K562 (cell line): ENCODE data around the gene MT1M. TPM values are rescaled to one million over a fixed set of nuclear protein-coding genes. Genes with fewer than 3 reads are reported as not detected.

Experiments used
- ATAC-seq: fragments of 200-7000 bp; cut with Tn5 transposase; 3 replicates; pipeline ENCODE4 v1.9.1; 2020; ENCODE audit warnings: moderate library complexity
- BruUV-seq: library from RNA; stranded (reverse); fragments of 400-500 nt; replicated peaks from 2 replicates; lab custom pipeline; 2021; lab: Mats Ljungman, UMichigan
- CTCF ChIA-PET: fragments of 300-600 bp; formaldehyde crosslinking; extraction: SDS; loops from one replicate; lab custom pipeline; 2021; ENCODE audit warnings: low intra/inter-chr PET ratio; lab: Yijun Ruan, JAX
- POLR2A ChIA-PET: fragments of 300-600, 350-650 bp; sonication (Branson Sonifier 250); formaldehyde crosslinking; extraction: SDS; loops from one replicate; lab custom pipeline; 2021; ENCODE audit warnings: antibody characterized with exemption, inconsistent platforms; lab: Yijun Ruan, JAX
- DNase-seq, 4 experiments: peaks; one replicate each; pipeline versions ENCODE4 v3.0.0 to v3.0.0-alpha.2; 2011 to 2018; ENCODE audit warnings: low spot score in 3 of 4, mixed read lengths in 3 of 4; ENCODE audit errors: extremely low read depth in 1 of 4
- FAIRE-seq: peaks from 2 replicates; lab custom pipeline; 2011; peaks lifted over from hg19 to GRCh38; lab: Jason Lieb, UNC
- H2AFZ ChIP-seq: 2 replicates; pipeline ENCODE4 v1.6.0; 2011; ENCODE audit warnings: low read depth, low read length, control low read depth, inconsistent platforms
- H3K27ac ChIP-seq: fragments of 200-600 bp; 3 replicates; pipeline ENCODE4 v1.8.0; 2011; ENCODE audit warnings: low read depth, mild to moderate bottlenecking, control low read depth, inconsistent platforms, low read length, moderate library complexity, mixed read lengths; ENCODE audit errors: extremely low read depth
- H3K27me3 ChIP-seq, 2 experiments: fragments of 300-600 bp in 1 of 2; 2 replicates in 1 of 2; 3 replicates in 1 of 2; pipeline versions ENCODE4 v1.6.0 to v1.8.0; 2011; ENCODE audit warnings: inconsistent platforms in 2 of 2, low read length in 2 of 2, mild to moderate bottlenecking in 1 of 2, mixed read lengths in 1 of 2, moderate library complexity in 1 of 2; ENCODE audit not compliant: control insufficient read depth in 2 of 2, insufficient read depth in 2 of 2
- H3K36me3 ChIP-seq: fragments of 300-600 bp; 3 replicates; pipeline ENCODE4 v1.8.0; 2011; ENCODE audit warnings: mild to moderate bottlenecking, low read length, inconsistent platforms; ENCODE audit not compliant: control insufficient read depth, insufficient read depth
- H3K4me1 ChIP-seq, 2 experiments: fragments of 200-600 bp in 1 of 2; replicated peaks in 1 of 2; 2 replicates in 1 of 2; 3 replicates in 1 of 2; pipeline versions ENCODE4 v1.5.1 to v1.8.0; 2011; ENCODE audit warnings: inconsistent platforms in 2 of 2, low read length in 2 of 2, mild to moderate bottlenecking in 1 of 2, mixed read lengths in 1 of 2, moderate library complexity in 1 of 2; ENCODE audit not compliant: control insufficient read depth in 2 of 2, insufficient read depth in 2 of 2
- H3K4me2 ChIP-seq: 2 replicates; pipeline ENCODE4 v1.6.1; 2011; ENCODE audit warnings: low read length, control low read depth, inconsistent platforms, mixed read lengths; ENCODE audit not compliant: insufficient read depth
- H3K4me3 ChIP-seq: fragments of 200-600 bp; sonication (generic), shearing (Covaris generic); 2 replicates; pipeline ENCODE4 v1.5.1; 2016; ENCODE audit warnings: control low read depth, inconsistent platforms
- H3K79me2 ChIP-seq: fragments of 200-600 bp; 3 replicates; pipeline ENCODE4 v1.8.0; 2011; ENCODE audit warnings: low read length, inconsistent platforms; ENCODE audit not compliant: control insufficient read depth, insufficient read depth
- H3K9ac ChIP-seq, 2 experiments: 2 replicates each; pipeline versions ENCODE4 v1.6.0 to v1.6.1; 2011; ENCODE audit warnings: low read depth in 2 of 2, low read length in 2 of 2, control low read depth in 1 of 2, inconsistent platforms in 1 of 2, mild to moderate bottlenecking in 1 of 2, mixed read lengths in 1 of 2; ENCODE audit not compliant: insufficient read depth in 1 of 2
- H3K9me1 ChIP-seq: one replicate; pipeline ENCODE4 v1.6.0; 2011; ENCODE audit warnings: inconsistent platforms, mild to moderate bottlenecking, low read length, moderate library complexity; ENCODE audit not compliant: control insufficient read depth, insufficient read depth
- H3K9me3 ChIP-seq: replicated peaks from 2 replicates; pipeline ENCODE4 v1.5.1; 2011; ENCODE audit warnings: low read depth, low read length, inconsistent platforms; ENCODE audit not compliant: control insufficient read depth, insufficient read depth
- H4K20me1 ChIP-seq: replicated peaks from 2 replicates; pipeline ENCODE4 v1.6.1; 2011; ENCODE audit warnings: low read length, inconsistent platforms, mixed read lengths; ENCODE audit not compliant: control insufficient read depth, insufficient read depth
- FOXA3 ChIP-seq, 2 experiments: fragments of 450-650 bp in 1 of 2; sonication (generic) in 1 of 2; formaldehyde crosslinking; IDR thresholded peaks in 1 of 2; conservative IDR thresholded peaks in 1 of 2; 2 replicates each; pipeline versions ENCODE4 v1.4.0 to v1.8.0; 2020 to 2022; ENCODE audit warnings: mild to moderate bottlenecking in 2 of 2, missing genetic modification reagents in 1 of 2
- HDGF ChIP-seq: fragments of 450-650 bp; IDR thresholded peaks from 2 replicates; pipeline ENCODE4 v1.6.1; 2016
- MEF2D ChIP-seq: conservative IDR thresholded peaks from 2 replicates; pipeline ENCODE4 v1.6.1; 2016; ENCODE audit warnings: low read depth, missing genetic modification characterization, missing compliant biosample characterization
- MXI1 ChIP-seq: IDR thresholded peaks from 2 replicates; pipeline ENCODE4 v1.6.1; 2011; ENCODE audit warnings: low read depth, mild to moderate bottlenecking, improper control_type of control experiment, low read length
- RBM39 ChIP-seq: fragments of 200-400 bp; formaldehyde crosslinking; optimal IDR thresholded peaks from 2 replicates; pipeline ENCODE3; 2018; ENCODE audit warnings: low read depth, low read length
- TBL1XR1 ChIP-seq, 2 experiments: IDR thresholded peaks; 2 replicates each; pipeline ENCODE4 v1.6.1; 2012; ENCODE audit warnings: improper control_type of control experiment in 2 of 2, low read length in 2 of 2, mild to moderate bottlenecking in 1 of 2
- ZNF282 ChIP-seq: sonication (generic); formaldehyde crosslinking; IDR thresholded peaks from 2 replicates; pipeline ENCODE4 v1.8.1; 2023; ENCODE audit warnings: missing genetic modification reagents
- ZNF561 ChIP-seq: fragments of 450-650 bp; formaldehyde crosslinking; conservative IDR thresholded peaks from 2 replicates; pipeline ENCODE4 v1.4.0; 2020; ENCODE audit warnings: mild to moderate bottlenecking, moderate library complexity
- WGBS: fragments of 100-300 bp; shearing (Covaris generic); methylation state at CpG from one replicate; pipeline ENCODE4 v1.1.6; 2016; ENCODE audit warnings: low coverage, mixed read lengths; ENCODE audit not compliant: insufficient coverage; ENCODE audit errors: missing lambda C conversion rate; 5-methylcytosine and 5-hydroxymethylcytosine counted together
- in situ Hi-C: fragments of 300-500 bp; cut with MboI; formaldehyde crosslinking; loops from 4 replicates; pipeline ENCODE4 v1.15.0; 2018; ENCODE audit warnings: inconsistent platforms, mixed read lengths
- intact Hi-C: fragments of 100-400 bp; cut with micrococcal nuclease; formaldehyde crosslinking; loops from 2 replicates; pipeline ENCODE4 v1.14.2; 2022
- polyA plus RNA-seq, 8 experiments: library from polyadenylated mRNA; depleted of rRNA in 4 of 8; stranded (reverse) in 5 of 8; unstranded in 3 of 8; fragments of >200 nt; fragmentation: Nextera tagmentation in 2 of 8; fragmentation: Illumina TruSeq in 1 of 8; extraction: Ambion mirVana in 2 of 8; extraction: Trizol in 1 of 8; gene quantifications; 2 replicates each; pipeline versions ENCODE4 v1.2.1 to v1.2.3, GENCODE V29; 2011 to 2014; ENCODE audit warnings: inconsistent platforms in 1 of 8, missing spikeins in 1 of 8
- total RNA-seq, 7 experiments: library from RNA; depleted of rRNA in 6 of 7; stranded (reverse); fragments of >200 nt in 6 of 7; fragmentation: Illumina TruSeq in 2 of 7; extraction: Trizol in 2 of 7; gene quantifications; 2 replicates each; pipeline versions ENCODE4 v1.2.1 to v1.2.3, GENCODE V29; 2011 to 2021; ENCODE audit warnings: low replicate concordance in 1 of 7
- TF ChIP-seq, protein P1 (sequence below): fragments of 250-450 bp; sonication (Bioruptor Pico); IDR thresholded peaks from 2 replicates; pipeline ENCODE4 v1.5.0; 2021; ENCODE audit warnings: mild to moderate bottlenecking, moderate library complexity
- TF ChIP-seq, protein P2 (sequence below): fragments of 450-650 bp; IDR thresholded peaks from 2 replicates; pipeline ENCODE4 v1.6.1; 2016; ENCODE audit warnings: borderline replicate concordance

MT1M gene
- total and polyA plus RNA-seq, 9 of the 15 experiments (the other 6 are each of a cell fraction or from before 2014, with no cell fraction given), result not detected

DNA sequence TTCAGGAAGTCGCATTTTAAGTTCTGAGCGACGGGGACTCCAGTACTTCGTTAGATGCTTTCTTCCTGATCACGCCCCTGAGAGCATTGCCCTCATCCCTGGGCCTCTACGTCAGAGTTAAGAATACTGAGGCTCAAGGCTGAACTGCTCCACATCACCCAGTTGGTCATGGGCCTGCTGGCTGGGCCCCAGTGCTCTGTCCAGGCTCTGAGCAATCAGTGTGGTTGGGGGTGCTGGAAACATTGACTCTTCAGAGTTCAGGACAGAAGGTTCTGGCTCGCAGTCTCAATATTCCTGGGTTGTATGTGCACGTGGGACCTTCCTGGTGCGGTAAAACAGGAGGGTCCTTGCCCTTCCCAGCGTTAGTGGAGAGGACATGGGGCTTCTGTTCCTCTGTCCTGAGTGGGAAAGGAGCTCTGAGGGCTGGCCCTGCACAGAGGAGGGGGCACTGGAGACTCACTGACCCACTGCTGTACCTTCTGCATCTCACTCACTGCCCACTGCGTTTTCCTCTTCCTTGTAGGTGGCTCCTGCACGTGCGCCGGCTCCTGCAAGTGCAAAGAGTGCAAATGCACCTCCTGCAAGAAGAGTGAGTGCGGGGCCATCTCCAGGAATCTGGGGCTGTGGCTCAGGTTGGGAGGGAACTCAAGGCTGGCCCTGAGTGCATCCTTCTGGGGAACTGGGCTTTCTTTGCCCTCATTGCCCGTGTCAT is 6.4 kb upstream of the MT1M start:
- no peaks in the 10 kb centered on the region for H3K79me2 ChIP-seq
- POLR2A ChIA-PET, result interaction anchor here (1.0 kb wide), 1 partner anchor 13 kb away, joined by 4 read pairs; no protein-coding TSS in a partner anchor
- intact Hi-C loops (no loop called here), in situ Hi-C loops (no loop called here)
- H3K27me3 ChIP-seq, result peaks cover 16 to 40% of the 10 kb centered on the region in 2 experiments; a peak in 4 of 5 replicates
- no peak overlapping the region for H3K27ac ChIP-seq
- no TSS peak for BruUV-seq
- CTCF ChIA-PET, result no interaction called here
- no peak overlapping the region for H3K4me3 ChIP-seq
- H3K36me3 ChIP-seq, result no peaks in the 10 kb centered on the region
- 1% methylated on average over 11 of the region's 16 CpGs for WGBS
- H3K4me2 ChIP-seq, result no peak overlapping the region
- FAIRE-seq (no peak), DNase-seq (no peak), ATAC-seq (no peak; the same call in 2 of the 3 replicates)
- H3K9me3 ChIP-seq, result no peaks in the 10 kb centered on the region
- no peak for TF ChIP-seq MXI1
- H3K9me1 ChIP-seq, result no peaks in the 10 kb centered on the region
- no peak overlapping the region for H3K9ac ChIP-seq
- no peaks in the 10 kb centered on the region for H4K20me1 ChIP-seq
- H2AFZ ChIP-seq, result no peak overlapping the region
- peaks cover 0 to 7% of the 10 kb centered on the region in 2 experiments; a peak in 2 of 5 replicates for H3K4me1 ChIP-seq

GRCh38 chr16:56626685-56627084 is 5.8 kb upstream of the MT1M start:
- H3K27me3 ChIP-seq, result peaks cover 21 to 45% of the 10 kb centered on the region in 2 experiments; a peak in 4 of 5 replicates
- no peak overlapping the region for H3K27ac ChIP-seq
- no peaks in the 10 kb centered on the region for H3K79me2 ChIP-seq
- ATAC-seq, result no peak
- 0% methylated on average over 5 of the region's 7 CpGs for WGBS
- POLR2A ChIA-PET, result no interaction called here
- H3K4me2 ChIP-seq, result no peak overlapping the region
- DNase-seq, result no peak
- peaks cover 0 to 7% of the 10 kb centered on the region in 2 experiments; a peak in 2 of 5 replicates for H3K4me1 ChIP-seq
- H3K9me3 ChIP-seq, result no peaks in the 10 kb centered on the region
- intact Hi-C loops, result no loop called here
- no peaks in the 10 kb centered on the region for H4K20me1 ChIP-seq
- no peaks in the 10 kb centered on the region for H3K36me3 ChIP-seq
- CTCF ChIA-PET, result no interaction called here
- H3K4me3 ChIP-seq, result no peak overlapping the region
- in situ Hi-C loops, result no loop called here
- no TSS peak for BruUV-seq
- FAIRE-seq, result no peak
- no peaks in the 10 kb centered on the region for H3K9me1 ChIP-seq
- H2AFZ ChIP-seq, result no peak overlapping the region
- no peak overlapping the region for H3K9ac ChIP-seq
- TF ChIP-seq ZNF561 (CRISPR knock-in tag), result no peak
- no peak for TF ChIP-seq FOXA3 (CRISPR knock-in tag; conservative IDR thresholded peaks at IDR 0.05 in 1 of 2, IDR thresholded peaks at IDR 0.05 in 1 of 2)
- TF ChIP-seq TBL1XR1 (IDR thresholded peaks at IDR 0.05; ENCODE audit: low read length in 2 of 2), result no peak
- TF ChIP-seq MEF2D (tag), result no peak
- no peak for TF ChIP-seq ZNF282 (CRISPR knock-in tag)
- TF ChIP-seq, protein P1, sequence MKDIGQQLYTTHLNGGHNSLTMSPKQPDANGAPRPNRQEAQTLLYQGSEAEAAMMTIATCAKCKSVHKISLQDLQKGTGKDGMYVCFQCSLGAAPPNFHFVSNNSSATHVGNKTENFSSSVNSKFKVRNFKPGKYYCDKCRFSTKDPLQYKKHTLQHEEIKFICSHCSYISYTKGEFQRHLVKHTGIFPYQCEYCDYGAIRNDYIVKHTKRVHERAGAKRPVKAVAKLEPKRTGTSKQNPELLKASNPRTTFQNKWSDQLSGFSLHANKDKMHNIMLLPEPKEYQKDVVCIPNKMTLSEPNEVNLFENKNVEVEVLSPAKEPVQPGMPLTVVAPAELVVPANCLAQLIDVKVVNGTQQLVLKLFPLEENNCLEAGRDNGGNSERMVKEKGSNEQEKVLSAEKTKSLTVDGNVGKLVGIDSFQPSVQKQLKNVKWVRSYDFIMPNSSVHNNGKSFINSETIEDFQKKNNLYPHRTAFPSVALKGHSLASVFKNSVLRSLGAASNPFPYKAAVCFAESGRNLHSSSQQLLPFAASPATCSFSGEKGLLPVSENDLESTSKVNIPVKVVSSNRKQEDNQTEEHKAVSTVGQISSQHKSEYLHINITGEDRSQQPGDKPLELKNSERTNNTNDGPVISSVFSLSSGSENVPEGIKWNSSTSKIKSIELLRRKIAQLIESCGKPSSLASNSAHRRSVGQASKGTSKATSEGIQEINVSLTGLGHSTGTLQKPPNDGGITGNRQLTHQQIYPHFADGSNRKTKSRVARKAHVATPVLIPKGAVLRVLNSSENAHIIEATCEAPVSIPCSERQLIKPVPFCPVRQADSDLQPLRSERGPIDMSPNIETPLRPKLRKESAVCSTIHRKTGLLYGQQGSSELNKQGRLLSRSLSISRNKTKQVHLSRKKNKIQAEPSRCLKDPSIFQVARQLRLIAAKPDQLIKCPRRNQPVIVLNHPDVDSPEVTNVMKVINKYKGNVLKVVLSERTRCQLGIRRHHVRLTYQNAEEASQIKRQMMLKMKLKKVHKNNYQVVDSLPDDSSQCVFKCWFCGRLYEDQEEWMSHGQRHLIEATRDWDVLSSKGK (CRISPR knock-in tag), result no peak
- TF ChIP-seq HDGF, result no peak
- no peak for TF ChIP-seq RBM39
- TF ChIP-seq, protein P2, sequence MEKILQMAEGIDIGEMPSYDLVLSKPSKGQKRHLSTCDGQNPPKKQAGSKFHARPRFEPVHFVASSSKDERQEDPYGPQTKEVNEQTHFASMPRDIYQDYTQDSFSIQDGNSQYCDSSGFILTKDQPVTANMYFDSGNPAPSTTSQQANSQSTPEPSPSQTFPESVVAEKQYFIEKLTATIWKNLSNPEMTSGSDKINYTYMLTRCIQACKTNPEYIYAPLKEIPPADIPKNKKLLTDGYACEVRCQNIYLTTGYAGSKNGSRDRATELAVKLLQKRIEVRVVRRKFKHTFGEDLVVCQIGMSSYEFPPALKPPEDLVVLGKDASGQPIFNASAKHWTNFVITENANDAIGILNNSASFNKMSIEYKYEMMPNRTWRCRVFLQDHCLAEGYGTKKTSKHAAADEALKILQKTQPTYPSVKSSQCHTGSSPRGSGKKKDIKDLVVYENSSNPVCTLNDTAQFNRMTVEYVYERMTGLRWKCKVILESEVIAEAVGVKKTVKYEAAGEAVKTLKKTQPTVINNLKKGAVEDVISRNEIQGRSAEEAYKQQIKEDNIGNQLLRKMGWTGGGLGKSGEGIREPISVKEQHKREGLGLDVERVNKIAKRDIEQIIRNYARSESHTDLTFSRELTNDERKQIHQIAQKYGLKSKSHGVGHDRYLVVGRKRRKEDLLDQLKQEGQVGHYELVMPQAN, result no peak
